ENCODE data around the gene SNX11. TPM values are rescaled to one million over a fixed set of nuclear protein-coding genes. Genes with fewer than 3 reads are reported as not detected.

The SNX11 gene
- total RNA-seq, 6 donors from 2014 or later, result 19.5 to 27.2 (median 23.7) TPM

DNA sequence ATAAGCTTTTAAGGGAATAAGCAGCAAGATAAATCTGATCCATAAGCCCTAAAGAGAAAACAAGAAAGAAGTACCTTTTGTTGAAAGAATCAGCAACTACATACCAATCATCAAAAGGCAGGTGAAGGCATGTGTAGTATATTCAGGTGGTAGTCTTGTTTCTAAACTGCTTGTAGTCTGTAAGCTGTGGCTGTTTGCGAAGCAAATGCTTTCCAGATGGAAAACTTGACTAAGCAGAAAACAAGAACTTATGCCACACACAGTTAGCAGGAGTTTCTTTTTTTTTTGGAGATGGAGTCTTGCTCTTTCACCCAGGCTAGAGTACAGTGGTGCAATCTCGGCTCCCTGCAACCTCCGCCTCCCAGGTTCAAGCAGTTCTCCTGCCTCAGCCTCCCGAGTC is 12.0 kb upstream of the SNX11 start:
- Histone ChIP-seq H3K4me3 (no peak overlapping the region), H3K4me1 (peaks cover 7 to 12% (median 9%) of the 10 kb centered on the region in 4 donors), H3K27ac (no peak overlapping the region), H3K27me3 (no peaks in the 10 kb centered on the region), H3K36me3 (peaks cover 0 to 3% (median 0%) of the 10 kb centered on the region in 4 donors), H3K9me3 (no peaks in the 10 kb centered on the region)
- 86 to 89% methylated on average over 4 of the region's 4 CpGs for WGBS, 2 donors
- TF ChIP-seq POLR2AphosphoS5 (IDR thresholded peaks at IDR 0.05) (no peak), CTCF (IDR thresholded peaks at IDR 0.05) (no peak), POLR2A (IDR thresholded peaks at IDR 0.05) (no peak), EP300 (IDR thresholded peaks at IDR 0.05) (no peak)
- DNase-seq (no peak), ATAC-seq (ENCODE audit: low FRiP score in 2 of 2) (no peak)

GRCh38 chr17:48100160-48100559 is 7.4 kb upstream of the SNX11 start:
- Histone ChIP-seq H3K9me3 (no peaks in the 10 kb centered on the region), H3K27ac (peak overlapping the region; percentile 61 to 96 (median 81)), H3K4me1 (peaks cover 7 to 20% (median 10%) of the 10 kb centered on the region in 4 donors), H3K36me3 (no peaks in the 10 kb centered on the region), H3K4me3 (peak overlapping the region; percentile 67 to 84 (median 78)), H3K27me3 (no peaks in the 10 kb centered on the region)
- no peak for DNase-seq
- 45 to 53% methylated on average over 10 of the region's 10 CpGs for WGBS, 2 donors
- TF ChIP-seq EP300 (IDR thresholded peaks at IDR 0.05) (no peak), POLR2AphosphoS5 (IDR thresholded peaks at IDR 0.05) (no peak), POLR2A (IDR thresholded peaks at IDR 0.05) (no peak), CTCF (IDR thresholded peaks at IDR 0.05) (no peak)
- ATAC-seq (ENCODE audit: low FRiP score in 2 of 2), result no peak

GRCh38 chr17:48100591-48101011 is 7.0 kb upstream of the SNX11 start:
- peak overlapping the region; percentile 67 to 84 (median 78) for H3K4me3 ChIP-seq
- H3K36me3 ChIP-seq, result no peaks in the 10 kb centered on the region
- TF ChIP-seq CTCF (IDR thresholded peaks at IDR 0.05) (no peak), POLR2AphosphoS5 (IDR thresholded peaks at IDR 0.05) (no peak), POLR2A (IDR thresholded peaks at IDR 0.05) (no peak), EP300 (IDR thresholded peaks at IDR 0.05) (no peak)
- H3K27me3 ChIP-seq, result no peaks in the 10 kb centered on the region
- ATAC-seq (ENCODE audit: low FRiP score in 2 of 2) (peak; percentile 41 to 52), DNase-seq (peak in 1 of 2 donors; percentile 67)
- WGBS, 2 donors, result 1 to 2% methylated on average over 17 to 23 of the region's 23 CpGs
- H3K27ac ChIP-seq, result peak overlapping the region; percentile 61 to 96 (median 81)
- peaks cover 7 to 20% (median 10%) of the 10 kb centered on the region in 4 donors for H3K4me1 ChIP-seq
- no peaks in the 10 kb centered on the region for H3K9me3 ChIP-seq

DNA sequence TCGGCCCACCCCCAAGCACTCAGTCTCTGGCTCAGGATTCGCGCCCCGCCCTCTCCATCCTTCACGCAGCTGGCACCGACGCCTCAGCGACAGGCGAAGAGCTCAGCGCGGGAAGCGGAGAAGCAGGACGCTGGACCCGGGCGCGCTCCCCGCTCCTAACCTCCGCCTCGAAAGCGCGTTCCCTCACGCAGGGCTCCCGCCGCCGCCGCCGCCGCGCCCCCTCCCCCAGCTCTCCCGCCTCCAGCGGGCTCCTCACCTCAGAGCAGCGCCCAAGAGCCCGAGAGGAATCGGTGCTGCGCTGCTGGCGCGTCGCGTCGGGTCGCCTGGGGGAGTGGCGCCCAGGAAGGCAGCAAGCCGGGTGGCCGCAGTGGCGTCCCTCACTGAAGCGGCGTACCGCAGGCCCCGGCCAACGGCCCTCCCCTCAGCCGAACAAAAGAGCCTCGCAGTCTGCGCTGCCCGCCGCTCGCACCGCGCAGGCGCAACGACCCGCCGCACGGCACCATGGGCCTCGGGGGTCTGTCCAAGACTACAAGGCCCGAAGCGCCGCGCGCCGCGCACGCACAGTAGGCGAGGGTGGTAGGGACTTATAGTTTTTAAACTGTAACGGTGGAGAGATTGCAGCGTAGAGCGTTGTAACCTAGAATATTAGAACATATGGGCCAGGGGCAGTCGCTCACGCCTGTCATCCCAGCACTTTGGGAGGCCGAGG is 6.4 kb upstream of the SNX11 start, which contains the start of gene CBX1:
CBX1 (minus strand) TSS at position 467 of the 709 bp plus-strand sequence. CDS start 24,474 bp downstream, outside the sequence.
- 0 to 1% methylated on average over 22 to 70 of the region's 79 CpGs for WGBS, 2 donors
- TF ChIP-seq EP300 (IDR thresholded peaks at IDR 0.05), result no peak
- TF ChIP-seq POLR2AphosphoS5 (IDR thresholded peaks at IDR 0.05), result peak; percentile 39 to 88
- peak in 2 of 4 donors; percentile 66 to 79 for TF ChIP-seq POLR2A (IDR thresholded peaks at IDR 0.05)
- TF ChIP-seq CTCF (IDR thresholded peaks at IDR 0.05), result peak in 1 of 6 experiments; percentile 38
- ATAC-seq (ENCODE audit: low FRiP score in 2 of 2) (peak; percentile 98 to 99), DNase-seq (peak; percentile 96 to 99)
- H3K36me3 ChIP-seq, result no peaks in the 10 kb centered on the region
- H3K27me3 ChIP-seq, result no peaks in the 10 kb centered on the region
- H3K9me3 ChIP-seq, result no peaks in the 10 kb centered on the region
- peak within 1 kb of the TSS; percentile 61 to 96 (median 81) for H3K27ac ChIP-seq
- H3K4me3 ChIP-seq, result peak within 1 kb of the TSS; percentile 67 to 84 (median 78)
- peaks cover 7 to 20% (median 10%) of the 10 kb centered on the region in 4 donors for H3K4me1 ChIP-seq
